ENCODE data around the gene TMEM144.

DNA sequence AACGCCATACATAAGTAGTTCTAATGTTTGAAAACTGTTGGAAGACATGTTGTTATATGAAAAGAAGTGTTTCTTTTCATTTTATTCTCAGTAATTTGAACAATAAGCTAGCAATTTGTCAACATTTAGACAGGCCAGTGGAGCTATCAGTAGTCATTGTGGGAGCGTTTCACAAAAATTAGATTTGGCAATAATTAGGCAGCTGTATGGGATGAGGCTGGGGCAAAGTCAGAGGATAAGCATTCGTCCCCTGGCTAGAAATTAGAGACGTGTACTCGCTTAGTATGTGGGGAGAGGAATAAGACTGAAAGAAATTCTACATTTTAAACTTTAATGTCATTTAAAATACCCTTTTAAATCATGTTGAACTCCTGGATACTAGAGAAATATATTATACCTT, 70.6 kb downstream of the TMEM144 start:
- TF ChIP-seq POLR2AphosphoS5 (IDR thresholded peaks at IDR 0.05; ENCODE audit: low read depth, low read length) (no peak), POLR2A (IDR thresholded peaks at IDR 0.05; ENCODE audit: low read depth, low read length) (no peak)
